ENCODE data around the gene CDH4. TPM values are rescaled to one million over a fixed set of nuclear protein-coding genes. Genes with fewer than 3 reads are reported as not detected.

Gene CDH4
- total RNA-seq, 1 experiment from 2014 or later: not detected

DNA sequence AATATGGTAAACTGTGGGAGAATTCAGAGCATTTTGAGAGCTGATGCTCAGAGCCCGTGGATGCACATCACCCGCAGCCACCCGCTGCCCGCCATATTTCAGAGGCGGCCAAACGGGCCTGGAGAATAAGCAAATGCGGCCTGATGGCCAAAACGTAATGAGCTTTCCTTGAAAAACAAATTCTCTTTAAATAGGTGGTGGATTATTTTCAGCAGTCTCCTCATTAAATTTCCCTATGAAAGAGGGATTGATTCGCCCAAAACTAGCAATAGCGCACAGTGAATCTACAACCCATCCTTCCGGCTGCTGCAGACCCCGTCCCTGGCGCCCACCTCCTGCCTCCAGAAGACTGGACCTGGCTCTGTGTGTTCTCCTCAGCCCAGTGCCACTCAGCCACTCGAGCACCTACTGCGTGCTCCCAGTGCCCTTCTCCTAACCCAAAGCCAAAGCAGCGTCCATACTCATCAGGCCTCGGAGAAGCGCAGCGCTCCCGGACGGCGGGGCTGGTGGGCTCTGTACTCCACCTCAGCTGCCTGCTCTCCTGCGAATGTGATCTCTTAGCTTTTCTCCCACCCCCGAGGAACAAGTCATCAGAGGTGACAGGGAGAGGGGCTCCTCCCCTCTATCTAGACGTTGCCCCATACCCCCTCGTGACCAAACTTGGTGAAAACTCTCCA lies 588.9 kb downstream of the CDH4 start:
- Histone ChIP-seq H3K27ac (no peak overlapping the region), H3K79me2 (ENCODE audit: low read depth) (no peaks in the 10 kb centered on the region), H3K9me2 (ENCODE audit: insufficient read depth) (no peaks in the 10 kb centered on the region), H3K4me2 (no peak overlapping the region), H3K27me3 (ENCODE audit: insufficient read depth, low read depth) (peaks cover 97% of the 10 kb centered on the region), H3K4me1 (replicated peaks; ENCODE audit: insufficient read depth) (no peaks in the 10 kb centered on the region), H3K9me3 (ENCODE audit: insufficient read depth, low read depth) (no peaks in the 10 kb centered on the region), H3K4me3 (no peak overlapping the region), H2AFZ (no peak overlapping the region), H4K20me1 (ENCODE audit: insufficient read depth) (0 out of 2 replicates have a peak, but pooled peaks cover 1% of the 10 kb centered on the region), H3F3A (ENCODE audit: insufficient read depth, low read depth) (no peaks in the 10 kb centered on the region), H3K36me3 (ENCODE audit: low read depth) (no peaks in the 10 kb centered on the region)
- CTCF ChIA-PET: no interaction called here
- no peak for TF ChIP-seq EZH2 (IDR thresholded peaks at IDR 0.05; ENCODE audit: low read depth)
- no peak for DNase-seq
- no TSS peak for BruUV-seq (replicated peaks)
- POLR2A ChIA-PET (ENCODE audit: unreplicated experiment): no interaction called here
- intact Hi-C loops (cut with micrococcal nuclease; ENCODE audit: unreplicated experiment): no loop called here

DNA sequence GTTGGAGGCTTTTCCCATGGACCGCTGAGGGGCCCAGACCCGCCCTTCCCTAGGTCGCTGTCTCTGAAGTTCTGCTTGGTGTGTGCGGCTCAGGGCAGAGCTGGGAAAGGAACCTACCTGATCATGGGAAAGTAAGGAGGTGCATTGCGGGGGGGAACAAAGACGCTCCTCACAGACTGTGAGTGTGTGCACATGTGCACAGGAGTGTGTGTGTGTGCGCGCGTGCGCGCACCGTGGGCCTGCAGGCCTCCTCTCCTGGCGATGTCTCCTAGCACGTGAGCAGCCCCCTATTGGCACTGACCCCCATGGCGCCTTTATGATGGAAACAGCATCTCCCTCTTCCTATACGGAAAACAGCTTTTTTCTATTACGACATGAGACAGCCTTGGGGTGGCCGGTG lies 589.5 kb downstream of the CDH4 start:
- intact Hi-C loops (cut with micrococcal nuclease; ENCODE audit: unreplicated experiment): no loop called here
- no TSS peak for BruUV-seq (replicated peaks)
- no peak for DNase-seq
- Histone ChIP-seq H3K9me3 (ENCODE audit: insufficient read depth, low read depth) (no peaks in the 10 kb centered on the region), H3K36me3 (ENCODE audit: low read depth) (no peaks in the 10 kb centered on the region), H4K20me1 (ENCODE audit: insufficient read depth) (no peaks in the 10 kb centered on the region), H3K79me2 (ENCODE audit: low read depth) (no peaks in the 10 kb centered on the region), H3K4me2 (no peak overlapping the region), H3K9me2 (ENCODE audit: insufficient read depth) (no peaks in the 10 kb centered on the region), H3K4me1 (replicated peaks; ENCODE audit: insufficient read depth) (no peaks in the 10 kb centered on the region), H3F3A (ENCODE audit: insufficient read depth, low read depth) (no peaks in the 10 kb centered on the region), H2AFZ (no peak overlapping the region), H3K27me3 (ENCODE audit: insufficient read depth, low read depth) (peaks cover 97% of the 10 kb centered on the region), H3K4me3 (no peak overlapping the region), H3K27ac (no peak overlapping the region)
- TF ChIP-seq, protein P1, sequence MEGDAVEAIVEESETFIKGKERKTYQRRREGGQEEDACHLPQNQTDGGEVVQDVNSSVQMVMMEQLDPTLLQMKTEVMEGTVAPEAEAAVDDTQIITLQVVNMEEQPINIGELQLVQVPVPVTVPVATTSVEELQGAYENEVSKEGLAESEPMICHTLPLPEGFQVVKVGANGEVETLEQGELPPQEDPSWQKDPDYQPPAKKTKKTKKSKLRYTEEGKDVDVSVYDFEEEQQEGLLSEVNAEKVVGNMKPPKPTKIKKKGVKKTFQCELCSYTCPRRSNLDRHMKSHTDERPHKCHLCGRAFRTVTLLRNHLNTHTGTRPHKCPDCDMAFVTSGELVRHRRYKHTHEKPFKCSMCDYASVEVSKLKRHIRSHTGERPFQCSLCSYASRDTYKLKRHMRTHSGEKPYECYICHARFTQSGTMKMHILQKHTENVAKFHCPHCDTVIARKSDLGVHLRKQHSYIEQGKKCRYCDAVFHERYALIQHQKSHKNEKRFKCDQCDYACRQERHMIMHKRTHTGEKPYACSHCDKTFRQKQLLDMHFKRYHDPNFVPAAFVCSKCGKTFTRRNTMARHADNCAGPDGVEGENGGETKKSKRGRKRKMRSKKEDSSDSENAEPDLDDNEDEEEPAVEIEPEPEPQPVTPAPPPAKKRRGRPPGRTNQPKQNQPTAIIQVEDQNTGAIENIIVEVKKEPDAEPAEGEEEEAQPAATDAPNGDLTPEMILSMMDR (conservative IDR thresholded peaks at IDR 0.05): no peak
- TF ChIP-seq EZH2 (IDR thresholded peaks at IDR 0.05; ENCODE audit: low read depth): no peak
- ChIA-PET CTCF (no interaction called here), POLR2A (ENCODE audit: unreplicated experiment) (no interaction called here)

DNA sequence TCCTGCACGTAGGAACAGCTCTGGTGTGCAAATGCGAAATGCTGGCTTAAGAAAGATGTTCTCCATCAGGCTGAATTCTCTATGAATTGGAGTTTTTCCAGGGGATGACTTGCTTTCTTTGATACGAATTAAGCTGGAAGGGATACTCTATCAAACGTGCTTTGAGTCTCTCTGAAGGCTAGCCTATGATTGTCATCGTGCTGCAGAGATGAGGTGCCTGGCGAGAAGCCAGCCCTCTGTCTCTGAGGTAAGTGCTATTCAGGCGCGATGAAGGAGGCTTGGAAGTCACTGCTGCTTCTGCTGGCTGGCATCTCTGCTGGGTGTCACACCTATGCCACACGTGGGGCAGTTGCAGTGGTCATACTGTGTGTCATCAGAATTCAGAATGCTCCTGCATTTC lies 589.9 kb downstream of the CDH4 start:
- Histone ChIP-seq H4K20me1 (ENCODE audit: insufficient read depth) (no peaks in the 10 kb centered on the region), H3K4me2 (no peak overlapping the region), H3K27ac (no peak overlapping the region), H3F3A (ENCODE audit: insufficient read depth, low read depth) (no peaks in the 10 kb centered on the region), H3K36me3 (ENCODE audit: low read depth) (no peaks in the 10 kb centered on the region), H2AFZ (no peak overlapping the region), H3K9me3 (ENCODE audit: insufficient read depth, low read depth) (no peaks in the 10 kb centered on the region), H3K4me1 (replicated peaks; ENCODE audit: insufficient read depth) (no peaks in the 10 kb centered on the region), H3K9me2 (ENCODE audit: insufficient read depth) (no peaks in the 10 kb centered on the region), H3K4me3 (no peak overlapping the region), H3K27me3 (ENCODE audit: insufficient read depth, low read depth) (peaks cover 97% of the 10 kb centered on the region), H3K79me2 (ENCODE audit: low read depth) (no peaks in the 10 kb centered on the region)
- intact Hi-C loops (cut with micrococcal nuclease; ENCODE audit: unreplicated experiment): no loop called here
- TF ChIP-seq, protein P1 (conservative IDR thresholded peaks at IDR 0.05): no peak
- no peak for TF ChIP-seq EZH2 (IDR thresholded peaks at IDR 0.05; ENCODE audit: low read depth)
- no peak for DNase-seq
- BruUV-seq (replicated peaks): no TSS peak
- ChIA-PET POLR2A (ENCODE audit: unreplicated experiment) (no interaction called here), CTCF (no interaction called here)

DNA sequence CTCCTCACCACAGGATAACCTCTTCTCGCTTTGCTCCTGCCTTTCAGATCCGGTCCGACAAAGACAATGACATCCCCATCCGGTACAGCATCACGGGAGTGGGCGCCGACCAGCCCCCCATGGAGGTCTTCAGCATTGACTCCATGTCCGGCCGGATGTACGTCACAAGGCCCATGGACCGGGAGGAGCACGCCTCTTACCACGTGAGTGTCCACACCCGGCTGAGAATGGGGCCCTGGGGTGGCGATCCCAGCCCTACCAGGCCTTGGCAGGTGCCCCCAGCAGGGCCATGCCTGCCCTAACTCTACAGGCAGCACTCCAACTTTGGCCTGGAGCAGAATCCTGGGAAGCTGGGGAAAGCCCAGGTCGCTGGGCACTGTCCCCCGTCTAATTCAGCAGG lies 592.6 kb downstream of the CDH4 start:
- Histone ChIP-seq H3K9me2 (ENCODE audit: insufficient read depth) (no peaks in the 10 kb centered on the region), H3K27ac (no peak overlapping the region), H3K36me3 (ENCODE audit: low read depth) (no peaks in the 10 kb centered on the region), H3K4me2 (no peak overlapping the region), H3K4me1 (replicated peaks; ENCODE audit: insufficient read depth) (no peaks in the 10 kb centered on the region), H3K9me3 (ENCODE audit: insufficient read depth, low read depth) (no peaks in the 10 kb centered on the region), H3F3A (ENCODE audit: insufficient read depth, low read depth) (no peaks in the 10 kb centered on the region), H3K79me2 (ENCODE audit: low read depth) (no peaks in the 10 kb centered on the region), H2AFZ (no peak overlapping the region), H4K20me1 (ENCODE audit: insufficient read depth) (no peaks in the 10 kb centered on the region), H3K4me3 (no peak overlapping the region), H3K27me3 (ENCODE audit: insufficient read depth, low read depth) (peaks cover 97% of the 10 kb centered on the region)
- DNase-seq: no peak
- intact Hi-C loops (cut with micrococcal nuclease; ENCODE audit: unreplicated experiment): no loop called here
- no TSS peak for BruUV-seq (replicated peaks)
- POLR2A ChIA-PET (ENCODE audit: unreplicated experiment): no interaction called here
- CTCF ChIA-PET: no interaction called here
- 0 out of 2 replicates have a peak, but pooled peaks have one; percentile 62 for TF ChIP-seq EZH2 (IDR thresholded peaks at IDR 0.05; ENCODE audit: low read depth)
- TF ChIP-seq, protein P1 (conservative IDR thresholded peaks at IDR 0.05): no peak
